ENCODE data around the gene AP3S1. TPM values are rescaled to one million over a fixed set of nuclear protein-coding genes. Genes with fewer than 3 reads are reported as not detected.

The AP3S1 gene
- total and polyA plus RNA-seq, 2 of the 13 experiments (the other 11 are each of a cell fraction or from before 2014, with no cell fraction given): 50.5 to 85.9 TPM

- Histone ChIP-seq H3K9ac (ENCODE audit: insufficient read depth, low read depth, low read length) (no peak overlapping the region), H3K36me3 (replicated peaks in 1 of 2; ENCODE audit: control insufficient read depth in 1 of 2, insufficient read depth in 2 of 2, low read length in 2 of 2) (no peaks in the 10 kb centered on the region), H3K4me3 (replicated peaks in 1 of 3; ENCODE audit: insufficient read depth in 1 of 3, low read depth in 2 of 3, low read length in 3 of 3) (no peak overlapping the region), H3K27ac (ENCODE audit: extremely low read length, insufficient read depth, low read length) (no peak overlapping the region), H3K79me2 (ENCODE audit: insufficient read depth, low read length) (no peaks in the 10 kb centered on the region), H3K4me2 (ENCODE audit: low read depth, low read length) (no peak overlapping the region), H3K4me1 (ENCODE audit: insufficient read depth, low read length) (no peaks in the 10 kb centered on the region), H3K27me3 (ENCODE audit: control insufficient read depth in 1 of 2, insufficient read depth in 2 of 2, low read length in 2 of 2) (no peaks in the 10 kb centered on the region; a peak in 1 of 5 replicates), H4K20me1 (ENCODE audit: insufficient read depth, low read length) (no peaks in the 10 kb centered on the region), H2AFZ (ENCODE audit: low read length) (no peak overlapping the region), H3K9me3 (ENCODE audit: low read length) (no peaks in the 10 kb centered on the region)
- ATAC-seq: no peak
- WGBS (ENCODE audit: low lambda C conversion rate): 43% methylated on average over 2 of the region's 2 CpGs
- intact Hi-C loops (cut with micrococcal nuclease; ENCODE audit: unreplicated experiment) (no loop called here), in situ Hi-C loops (cut with HindIII; ENCODE audit: extremely low pct_ligation_motif_present, low pct_unique_long_range_greater_than_20kb) (no loop called here)
- CTCF ChIA-PET (ENCODE audit: low intra/inter-chr PET ratio, low total read pairs): no interaction called here
- TF ChIP-seq ZNF468 (CRISPR knock-in tag; IDR thresholded peaks at IDR 0.05) (no peak), ZNF678 (CRISPR knock-in tag; IDR thresholded peaks at IDR 0.05) (no peak), CREBL2 (CRISPR knock-in tag; IDR thresholded peaks at IDR 0.05; ENCODE audit: borderline replicate concordance) (no peak), ONECUT2 (CRISPR knock-in tag; IDR thresholded peaks at IDR 0.05) (no peak), KLF16 (CRISPR knock-in tag; IDR thresholded peaks at IDR 0.05) (no peak), ZNF720 (CRISPR knock-in tag; IDR thresholded peaks at IDR 0.05) (no peak)
- POLR2A ChIA-PET: no interaction called here
- no TSS peak for BruUV-seq (replicated peaks)
- DNase-seq (ENCODE audit: low spot score): no peak
- no peak for FAIRE-seq
These were observed 105.5 kb downstream of the AP3S1 start for GRCh38 chr5:115947260-115947659.

GRCh38 chr5:115948091-115948534 lies 106.4 kb downstream of the AP3S1 start:
- Histone ChIP-seq H3K4me3 (replicated peaks in 1 of 3; ENCODE audit: insufficient read depth in 1 of 3, low read depth in 2 of 3, low read length in 3 of 3) (no peak overlapping the region), H3K27ac (ENCODE audit: extremely low read length, insufficient read depth, low read length) (no peak overlapping the region), H3K27me3 (ENCODE audit: control insufficient read depth in 1 of 2, insufficient read depth in 2 of 2, low read length in 2 of 2) (no peaks in the 10 kb centered on the region; a peak in 1 of 5 replicates), H2AFZ (ENCODE audit: low read length) (no peak overlapping the region), H4K20me1 (ENCODE audit: insufficient read depth, low read length) (no peaks in the 10 kb centered on the region; the same call in 1 of the 2 replicates), H3K36me3 (replicated peaks in 1 of 2; ENCODE audit: control insufficient read depth in 1 of 2, insufficient read depth in 2 of 2, low read length in 2 of 2) (no peaks in the 10 kb centered on the region), H3K4me1 (ENCODE audit: insufficient read depth, low read length) (no peaks in the 10 kb centered on the region), H3K4me2 (ENCODE audit: low read depth, low read length) (no peak overlapping the region), H3K9ac (ENCODE audit: insufficient read depth, low read depth, low read length) (no peak overlapping the region), H3K79me2 (ENCODE audit: insufficient read depth, low read length) (no peaks in the 10 kb centered on the region), H3K9me3 (ENCODE audit: low read length) (no peaks in the 10 kb centered on the region)
- 28% methylated on average over 3 of the region's 3 CpGs for WGBS (ENCODE audit: low lambda C conversion rate)
- CTCF ChIA-PET (ENCODE audit: low intra/inter-chr PET ratio, low total read pairs): no interaction called here
- no peak for DNase-seq (ENCODE audit: low spot score)
- ATAC-seq: no peak
- BruUV-seq (replicated peaks): no TSS peak
- in situ Hi-C loops (cut with HindIII; ENCODE audit: extremely low pct_ligation_motif_present, low pct_unique_long_range_greater_than_20kb): no loop called here
- POLR2A ChIA-PET: no interaction called here
- no peak for FAIRE-seq
- no peak for TF ChIP-seq ZNF607 (CRISPR knock-in tag; IDR thresholded peaks at IDR 0.05; ENCODE audit: borderline replicate concordance)
- no peak for TF ChIP-seq PRMT3 (CRISPR knock-in tag; IDR thresholded peaks at IDR 0.05; ENCODE audit: borderline replicate concordance, low read depth)
- no peak for TF ChIP-seq GABPB1 (CRISPR knock-in tag; IDR thresholded peaks at IDR 0.05)
- TF ChIP-seq KLF6 (CRISPR knock-in tag; IDR thresholded peaks at IDR 0.05): no peak
- intact Hi-C loops (cut with micrococcal nuclease; ENCODE audit: unreplicated experiment): no loop called here

Measured in HepG2 (cell line).